Adrenal gland (tissue), 12 donors: Measurements from ENCODE around the gene ACSS2. TPM values are rescaled to one million over a fixed set of nuclear protein-coding genes. Genes with fewer than 3 reads are reported as not detected.

ENCODE experiments used
- DNase-seq, 7 donors: peaks; one replicate each; pipeline ENCODE4 v3.0.0-alpha.2; 2019 to 2020
- H3K27ac ChIP-seq, 5 donors: fragments of 200-600 bp; sonication (generic) in 4 of 5; 1 replicate in 3 of 5; 2 replicates in 2 of 5; pipeline versions ENCODE4 v1.5.1 to v1.8.0; 2016 to 2020; ENCODE audit warnings: mild to moderate bottlenecking in 1 of 5
- H3K27me3 ChIP-seq: fragments of 200-600 bp; 2 replicates; pipeline ENCODE4 v1.8.0; 2021
- H3K36me3 ChIP-seq, 2 donors: fragments of 200-600 bp; replicated peaks in 1 of 2; 1 replicate in 1 of 2; 2 replicates in 1 of 2; pipeline versions ENCODE4 v1.5.1 to v1.8.0; 2018 to 2022
- H3K4me1 ChIP-seq, 2 donors: fragments of 200-600 bp; replicated peaks in 1 of 2; 1 replicate in 1 of 2; 2 replicates in 1 of 2; pipeline versions ENCODE4 v1.5.1 to v1.8.0; 2018 to 2021
- H3K4me3 ChIP-seq, 4 donors: fragments of 200-600 bp; sonication (generic) in 3 of 4; one replicate each; pipeline ENCODE4 v1.5.1; 2016 to 2018
- H3K9me3 ChIP-seq, 3 donors: fragments of 200-600 bp; sonication (generic) in 1 of 3; replicated peaks in 1 of 3; 1 replicate in 2 of 3; 2 replicates in 1 of 3; pipeline versions ENCODE4 v1.5.1 to v1.8.0; 2016 to 2021
- POLR2A ChIP-seq, 2 donors: fragments of 450-650 bp; IDR thresholded peaks; one replicate each; pipeline ENCODE4 v1.6.1; 2017; ENCODE audit warnings: antibody characterized with exemption in 2 of 2, mild to moderate bottlenecking in 2 of 2, moderate library complexity in 1 of 2
- WGBS, 4 donors: extraction: QIAGEN DNeasy Blood & Tissue Kit in 2 of 4; methylation state at CpG; one replicate each; pipeline versions ENCODE4 v1.1.5 to v1.1.7; 2013 to 2017; 5-methylcytosine and 5-hydroxymethylcytosine counted together
- intact Hi-C, 2 donors: fragments of 100-400 bp; cut with DNase I; formaldehyde crosslinking; loops; one replicate each; pipeline versions ENCODE4 v1.14.1 to v1.15.0; 2022 to 2023
- polyA plus RNA-seq, 3 donors: library from polyadenylated mRNA; stranded (reverse); fragments of 200-250 nt in 2 of 3; fragments of 350-450 nt in 1 of 3; fragmentation: Illumina TruSeq in 1 of 3; extraction: RNeasy Lipid Tissue Mini Kit (QIAGEN cat#74804) in 1 of 3; gene quantifications; one replicate each; pipeline ENCODE4 v1.2.3, GENCODE V29; 2013 to 2014
- total RNA-seq, 9 donors: library from RNA; depleted of rRNA in 4 of 9; stranded (reverse); fragments of >200 nt in 4 of 9; fragments of 120-200 nt in 1 of 9; fragmentation: NEBNext Ultra II Directional in 1 of 9; extraction: Animal tissue kit (Norgen Biotek cat#: 25700) in 1 of 9; gene quantifications; one replicate each; pipeline versions ENCODE4 v1.1.0 to v1.2.4, GENCODE V29; 2013 to 2023
- TF ChIP-seq, protein P1 (sequence below), 6 experiments: fragments of 450-650 bp in 4 of 6; fragments of 200-600 bp in 2 of 6; sonication (generic) in 1 of 6; IDR thresholded peaks; 1 replicate in 5 of 6; 2 replicates in 1 of 6; pipeline versions ENCODE4 v1.5.1 to v1.8.0; 2016 to 2021; ENCODE audit warnings: antibody characterized with exemption in 6 of 6, mild to moderate bottlenecking in 2 of 6, moderate library complexity in 1 of 6
- donor health status: healthy with polysubstance abuse.
- donor health status: Bipolar disorder and iron deficiency.
- donor health status: DM: yes; HTN: yes; CAD: no.
- donor health status: DM: no; HTN: no; CAD: no.
- donor health status: DM: no; HTN: no; CAD: no.
- donor health status: DM: yes; HTN: yes; CAD: no.

The ACSS2 gene
- total and polyA plus RNA-seq, 12 donors: 81.4 to 386 (median 153) TPM

DNA sequence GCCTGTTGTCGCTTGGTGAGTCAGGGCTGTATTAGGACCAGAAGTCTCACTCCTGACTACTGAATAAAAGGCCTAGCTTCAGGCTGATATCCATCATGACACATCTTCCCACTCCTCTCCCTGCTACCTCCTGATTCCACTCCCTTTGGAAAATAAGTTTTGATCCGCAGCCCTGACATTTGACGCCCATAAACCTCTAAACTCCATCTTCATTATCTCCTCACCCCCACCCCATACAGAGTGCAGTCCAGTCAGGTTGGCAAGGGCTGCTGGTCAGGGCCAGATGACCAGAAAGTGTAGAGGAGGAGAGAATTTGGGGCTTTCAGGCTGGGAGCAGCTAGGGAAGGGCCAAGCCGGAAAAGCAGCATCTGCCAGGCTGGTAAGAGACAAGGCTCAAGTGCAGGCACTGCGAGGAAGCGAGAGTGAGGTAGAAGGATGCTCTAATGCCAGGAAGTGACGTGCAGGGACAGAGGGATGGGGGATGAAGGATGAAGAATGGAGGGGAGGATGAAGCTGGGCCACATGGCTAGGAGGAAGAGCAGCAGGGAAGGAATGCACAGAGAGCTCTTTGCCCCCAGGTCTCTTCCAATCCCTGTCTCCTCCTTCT is 5.0 kb upstream of the ACSS2 start:
- no peak for DNase-seq
- H3K36me3 ChIP-seq: no peaks in the 10 kb centered on the region
- TF ChIP-seq POLR2A (IDR thresholded peaks at IDR 0.05): no peak
- TF ChIP-seq, protein P1, sequence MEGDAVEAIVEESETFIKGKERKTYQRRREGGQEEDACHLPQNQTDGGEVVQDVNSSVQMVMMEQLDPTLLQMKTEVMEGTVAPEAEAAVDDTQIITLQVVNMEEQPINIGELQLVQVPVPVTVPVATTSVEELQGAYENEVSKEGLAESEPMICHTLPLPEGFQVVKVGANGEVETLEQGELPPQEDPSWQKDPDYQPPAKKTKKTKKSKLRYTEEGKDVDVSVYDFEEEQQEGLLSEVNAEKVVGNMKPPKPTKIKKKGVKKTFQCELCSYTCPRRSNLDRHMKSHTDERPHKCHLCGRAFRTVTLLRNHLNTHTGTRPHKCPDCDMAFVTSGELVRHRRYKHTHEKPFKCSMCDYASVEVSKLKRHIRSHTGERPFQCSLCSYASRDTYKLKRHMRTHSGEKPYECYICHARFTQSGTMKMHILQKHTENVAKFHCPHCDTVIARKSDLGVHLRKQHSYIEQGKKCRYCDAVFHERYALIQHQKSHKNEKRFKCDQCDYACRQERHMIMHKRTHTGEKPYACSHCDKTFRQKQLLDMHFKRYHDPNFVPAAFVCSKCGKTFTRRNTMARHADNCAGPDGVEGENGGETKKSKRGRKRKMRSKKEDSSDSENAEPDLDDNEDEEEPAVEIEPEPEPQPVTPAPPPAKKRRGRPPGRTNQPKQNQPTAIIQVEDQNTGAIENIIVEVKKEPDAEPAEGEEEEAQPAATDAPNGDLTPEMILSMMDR (IDR thresholded peaks at IDR 0.05): no peak
- 91 to 98% (median 97%) methylated on average over 7 of the region's 7 CpGs for WGBS, 4 donors
- no peak overlapping the region for H3K4me3 ChIP-seq
- intact Hi-C loops: loop anchor here (5.0 kb wide), 3 partner anchors 81 to 221 kb away; partner anchors contain the start of gene TRPC4AP (in 1 of the 2)
- H3K4me1 ChIP-seq: peaks cover 16 to 31% of the 10 kb centered on the region in 2 donors
- H3K27ac ChIP-seq: no peak overlapping the region
- no peaks in the 10 kb centered on the region for H3K9me3 ChIP-seq
- no peaks in the 10 kb centered on the region for H3K27me3 ChIP-seq

DNA sequence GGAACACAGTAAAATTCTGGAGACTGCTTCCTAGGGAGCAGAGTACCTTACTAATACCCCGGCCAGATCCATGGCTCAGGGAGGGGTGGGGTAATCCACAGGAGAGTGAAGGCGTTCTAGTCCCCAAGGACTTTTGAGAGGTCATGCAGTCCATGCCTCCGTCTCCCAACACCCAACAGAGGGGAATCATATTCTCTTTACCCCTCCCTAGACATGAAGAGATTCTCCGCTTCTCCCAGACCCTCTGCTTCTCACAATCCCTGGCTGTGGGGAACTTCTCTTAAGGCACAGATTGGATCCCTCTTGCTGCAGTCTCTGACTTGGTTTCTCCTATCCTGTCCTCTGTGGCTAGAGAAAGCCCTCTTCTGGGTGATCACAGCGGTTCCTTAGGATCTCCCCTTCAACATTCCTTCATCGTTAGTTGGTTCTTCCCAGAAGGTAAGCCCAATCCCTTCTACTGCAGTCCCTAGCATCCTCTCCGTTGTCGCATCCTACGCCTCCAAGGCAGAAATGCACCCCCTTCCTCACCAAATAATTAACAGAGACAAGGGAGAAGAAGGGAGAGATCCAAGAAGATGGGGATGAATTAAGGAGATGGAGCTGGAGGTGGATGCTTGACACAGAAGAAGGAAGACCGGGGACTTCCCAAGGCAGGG is 4.3 kb upstream of the ACSS2 start:
- peaks cover 16 to 31% of the 10 kb centered on the region in 2 donors for H3K4me1 ChIP-seq
- DNase-seq: no peak
- no peaks in the 10 kb centered on the region for H3K36me3 ChIP-seq
- no peaks in the 10 kb centered on the region for H3K9me3 ChIP-seq
- intact Hi-C loops: loop anchor here (5.0 kb wide), 3 partner anchors 80 to 220 kb away; partner anchors contain the start of gene TRPC4AP (in 1 of the 2)
- H3K27me3 ChIP-seq: no peaks in the 10 kb centered on the region
- 45 to 54% (median 51%) methylated on average over 10 of the region's 10 CpGs for WGBS, 4 donors
- H3K4me3 ChIP-seq: peak overlapping the region in 2 of 4 donors; percentile 46 to 93
- TF ChIP-seq, protein P1 (IDR thresholded peaks at IDR 0.05): no peak
- TF ChIP-seq POLR2A (IDR thresholded peaks at IDR 0.05): no peak
- peak overlapping the region in 2 of 5 donors; percentile 15 to 63 for H3K27ac ChIP-seq

DNA sequence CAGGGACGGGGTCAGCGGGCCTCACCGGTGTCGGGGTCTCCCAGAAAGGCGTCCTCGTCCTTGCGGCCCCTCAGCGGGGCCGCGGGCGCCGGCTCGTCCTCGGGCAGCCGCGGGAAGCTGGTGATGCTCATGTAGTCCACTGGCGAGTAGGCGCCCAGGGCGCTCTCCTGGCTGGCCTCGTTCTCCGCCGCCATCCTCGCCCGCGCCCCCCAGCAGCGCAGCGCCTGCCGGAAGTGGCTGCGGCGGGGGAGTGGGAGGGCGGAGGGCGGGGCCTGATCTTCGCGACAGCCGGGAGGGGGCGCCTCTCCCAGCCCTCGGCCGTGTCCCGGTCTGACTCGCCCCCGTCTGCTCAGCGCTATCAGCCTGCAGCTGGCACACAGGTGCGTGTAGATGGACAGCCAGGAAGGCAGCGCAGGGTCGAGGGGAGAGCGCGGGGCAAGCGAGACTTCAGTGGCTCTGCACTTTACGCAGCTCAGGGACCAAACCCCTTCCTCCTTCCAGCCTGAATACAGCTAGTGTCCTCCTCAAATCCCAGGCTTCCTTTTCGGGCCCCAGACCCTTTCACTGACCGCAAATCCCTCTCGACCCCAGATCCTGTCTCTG is 3.7 kb upstream of the ACSS2 start, which contains the start of gene GGT7:
GGT7 (minus strand) TSS at position 235 of the 603 bp plus-strand sequence; CDS start at position 194, 41 bp downstream.
- peak; percentile 71 to 86 (median 79) for DNase-seq
- no peaks in the 10 kb centered on the region for H3K36me3 ChIP-seq
- no peaks in the 10 kb centered on the region for H3K9me3 ChIP-seq
- no peaks in the 10 kb centered on the region for H3K27me3 ChIP-seq
- intact Hi-C loops: loop anchor here (5.0 kb wide), 3 partner anchors 80 to 220 kb away; partner anchors contain the start of gene TRPC4AP (in 1 of the 2)
- peak within 1 kb of the TSS in 2 of 4 donors; percentile 46 to 93 for H3K4me3 ChIP-seq
- WGBS, 4 donors: 1 to 6% (median 2%) methylated on average over 13 to 52 of the region's 52 CpGs
- H3K27ac ChIP-seq: peak within 1 kb of the TSS in 2 of 5 donors; percentile 15 to 63
- H3K4me1 ChIP-seq: peaks cover 16 to 36% of the 10 kb centered on the region in 2 donors
- TF ChIP-seq POLR2A (IDR thresholded peaks at IDR 0.05): peak in 1 of 2 donors; percentile 16
- TF ChIP-seq, protein P1 (IDR thresholded peaks at IDR 0.05): peak; percentile 31 to 68 (median 54)

DNA sequence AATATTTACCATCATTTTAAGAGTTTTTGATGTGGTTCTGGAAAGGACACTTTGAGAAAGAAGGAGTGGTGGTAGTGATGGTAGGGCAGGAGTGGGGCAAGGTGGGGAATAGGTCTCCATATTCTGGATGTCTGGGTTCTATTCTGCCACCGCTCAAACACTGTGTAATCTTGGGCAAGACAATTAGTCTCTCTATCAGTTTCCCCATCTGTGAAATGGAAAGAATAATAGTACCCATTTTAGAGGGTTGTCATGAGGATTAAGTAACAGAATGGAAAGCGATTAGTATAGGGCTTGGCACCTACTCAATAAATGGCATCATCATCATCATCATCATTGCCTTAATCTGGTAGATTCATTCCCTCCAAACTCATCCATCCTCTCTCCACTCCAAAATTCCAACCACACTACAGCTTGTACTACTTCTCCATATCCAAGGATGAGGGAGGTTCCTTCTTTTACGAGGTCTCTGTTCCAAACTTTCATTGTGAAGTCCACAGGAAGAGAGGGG is 2.8 kb upstream of the ACSS2 start:
- no peak for DNase-seq
- no peak for TF ChIP-seq POLR2A (IDR thresholded peaks at IDR 0.05)
- TF ChIP-seq, protein P1 (IDR thresholded peaks at IDR 0.05): no peak
- no peaks in the 10 kb centered on the region for H3K36me3 ChIP-seq
- WGBS, 4 donors: 40 to 53% (median 44%) methylated on average over 3 of the region's 3 CpGs
- intact Hi-C loops: loop anchor here (5.0 kb wide), 3 partner anchors 79 to 219 kb away; partner anchors contain the start of gene TRPC4AP (in 1 of the 2)
- no peak overlapping the region for H3K27ac ChIP-seq
- no peak overlapping the region for H3K4me3 ChIP-seq
- peaks cover 16 to 43% of the 10 kb centered on the region in 2 donors for H3K4me1 ChIP-seq
- no peaks in the 10 kb centered on the region for H3K27me3 ChIP-seq
- H3K9me3 ChIP-seq: no peaks in the 10 kb centered on the region
